ENCODE data around the gene SCARF1. TPM values are rescaled to one million over a fixed set of nuclear protein-coding genes. Genes with fewer than 3 reads are reported as not detected.

The SCARF1 gene
- total RNA-seq, 1 experiment from 2014 or later: 0.14 TPM

- CTCF ChIA-PET: no interaction called here
- no peak for DNase-seq
- intact Hi-C loops (cut with micrococcal nuclease; ENCODE audit: unreplicated experiment): no loop called here
- peaks cover 16% of the 10 kb centered on the region for H3K36me3 Mint-ChIP-seq (ENCODE audit: insufficient read depth, unreplicated experiment)
- no TSS peak for BruUV-seq (replicated peaks)
- TF ChIP-seq CTCF (IDR thresholded peaks at IDR 0.05; ENCODE audit: unreplicated experiment): no peak
- no peak overlapping the region for H3K27ac Mint-ChIP-seq (ENCODE audit: unreplicated experiment)
- H3K27me3 Mint-ChIP-seq (ENCODE audit: unreplicated experiment): peaks cover 31% of the 10 kb centered on the region
- H3K4me1 Mint-ChIP-seq (ENCODE audit: low read depth, unreplicated experiment): no peaks in the 10 kb centered on the region
- no peak overlapping the region for H3K4me3 Mint-ChIP-seq (ENCODE audit: low read depth, unreplicated experiment)
- no peaks in the 10 kb centered on the region for H3K9me3 Mint-ChIP-seq (ENCODE audit: low read depth, unreplicated experiment)
These were observed 19.2 kb downstream of the SCARF1 start for GRCh38 chr17:1626333-1626732.

- intact Hi-C loops (cut with micrococcal nuclease; ENCODE audit: unreplicated experiment): no loop called here
- no TSS peak for BruUV-seq (replicated peaks)
- peaks cover 16% of the 10 kb centered on the region for H3K36me3 Mint-ChIP-seq (ENCODE audit: insufficient read depth, unreplicated experiment)
These were observed 20.0 kb downstream of the SCARF1 start for GRCh38 chr17:1625581-1625980.

GRCh38 chr17:1625053-1625452 lies 20.5 kb downstream of the SCARF1 start:
- no peaks in the 10 kb centered on the region for H3K4me1 Mint-ChIP-seq (ENCODE audit: low read depth, unreplicated experiment)
- intact Hi-C loops (cut with micrococcal nuclease; ENCODE audit: unreplicated experiment): no loop called here
- H3K4me3 Mint-ChIP-seq (ENCODE audit: low read depth, unreplicated experiment): no peak overlapping the region
- H3K27me3 Mint-ChIP-seq (ENCODE audit: unreplicated experiment): peaks cover 19% of the 10 kb centered on the region
- no TSS peak for BruUV-seq (replicated peaks)
- no peak for TF ChIP-seq CTCF (IDR thresholded peaks at IDR 0.05; ENCODE audit: unreplicated experiment)
- CTCF ChIA-PET: interaction anchor here (0.5 kb wide), 1 partner anchor 9 kb away, joined by 10 read pairs; no protein-coding TSS in a partner anchor
- DNase-seq: no peak
- H3K36me3 Mint-ChIP-seq (ENCODE audit: insufficient read depth, unreplicated experiment): peaks cover 16% of the 10 kb centered on the region
- H3K9me3 Mint-ChIP-seq (ENCODE audit: low read depth, unreplicated experiment): no peaks in the 10 kb centered on the region
- H3K27ac Mint-ChIP-seq (ENCODE audit: unreplicated experiment): no peak overlapping the region

More at GRCh38 chr17:1625581-1625980, 20.0 kb downstream of the SCARF1 start:
- no peak for DNase-seq
- Mint-ChIP-seq H3K4me3 (ENCODE audit: low read depth, unreplicated experiment) (no peak overlapping the region), H3K9me3 (ENCODE audit: low read depth, unreplicated experiment) (no peaks in the 10 kb centered on the region), H3K27ac (ENCODE audit: unreplicated experiment) (no peak overlapping the region), H3K27me3 (ENCODE audit: unreplicated experiment) (peaks cover 24% of the 10 kb centered on the region), H3K4me1 (ENCODE audit: low read depth, unreplicated experiment) (no peaks in the 10 kb centered on the region)
- CTCF ChIA-PET: no interaction called here
- no peak for TF ChIP-seq CTCF (IDR thresholded peaks at IDR 0.05; ENCODE audit: unreplicated experiment)

- TF ChIP-seq CTCF (IDR thresholded peaks at IDR 0.05; ENCODE audit: unreplicated experiment): no peak
- Mint-ChIP-seq H3K27me3 (ENCODE audit: unreplicated experiment) (peaks cover 14% of the 10 kb centered on the region), H3K4me3 (ENCODE audit: low read depth, unreplicated experiment) (no peak overlapping the region), H3K27ac (ENCODE audit: unreplicated experiment) (no peak overlapping the region), H3K36me3 (ENCODE audit: insufficient read depth, unreplicated experiment) (peaks cover 15% of the 10 kb centered on the region), H3K4me1 (ENCODE audit: low read depth, unreplicated experiment) (no peaks in the 10 kb centered on the region), H3K9me3 (ENCODE audit: low read depth, unreplicated experiment) (no peaks in the 10 kb centered on the region)
- no TSS peak for BruUV-seq (replicated peaks)
- intact Hi-C loops (cut with micrococcal nuclease; ENCODE audit: unreplicated experiment): no loop called here
- DNase-seq: no peak
- CTCF ChIA-PET: interaction anchor here (0.5 kb wide), 1 partner anchor 9 kb away, joined by 10 read pairs; no protein-coding TSS in a partner anchor
These were observed 20.9 kb downstream of the SCARF1 start for GRCh38 chr17:1624650-1625049.

All from Calu3 (cell line).